Epithelial cell of proximal tubule (primary cell): ENCODE results near the gene MAP7D1. TPM values are rescaled to one million over a fixed set of nuclear protein-coding genes. Genes with fewer than 3 reads are reported as not detected.
A peak's percentile ranks its signal among the peaks of the same experiment; 100 is the strongest.

ENCODE experiments used
- DNase-seq: peaks from one replicate; pipeline ENCODE4 v3.0.0-alpha.2; 2011; ENCODE audit warnings: low read depth
- H3K4me3 ChIP-seq: 2 replicates; pipeline ENCODE4 v1.5.1; 2011; ENCODE audit warnings: low read depth, mild to moderate bottlenecking, low read length
- total RNA-seq: library from RNA; depleted of rRNA; stranded (reverse); fragments of >200 nt; gene quantifications from 2 replicates; pipeline ENCODE4 v1.2.3, GENCODE V29; 2015
- TF ChIP-seq, protein P1 (sequence below): conservative IDR thresholded peaks from 2 replicates; pipeline ENCODE4 v1.5.1; 2012; ENCODE audit warnings: low read depth, mild to moderate bottlenecking, low read length

The MAP7D1 gene
- total RNA-seq: 262 and 280 TPM in 2 replicates

DNA sequence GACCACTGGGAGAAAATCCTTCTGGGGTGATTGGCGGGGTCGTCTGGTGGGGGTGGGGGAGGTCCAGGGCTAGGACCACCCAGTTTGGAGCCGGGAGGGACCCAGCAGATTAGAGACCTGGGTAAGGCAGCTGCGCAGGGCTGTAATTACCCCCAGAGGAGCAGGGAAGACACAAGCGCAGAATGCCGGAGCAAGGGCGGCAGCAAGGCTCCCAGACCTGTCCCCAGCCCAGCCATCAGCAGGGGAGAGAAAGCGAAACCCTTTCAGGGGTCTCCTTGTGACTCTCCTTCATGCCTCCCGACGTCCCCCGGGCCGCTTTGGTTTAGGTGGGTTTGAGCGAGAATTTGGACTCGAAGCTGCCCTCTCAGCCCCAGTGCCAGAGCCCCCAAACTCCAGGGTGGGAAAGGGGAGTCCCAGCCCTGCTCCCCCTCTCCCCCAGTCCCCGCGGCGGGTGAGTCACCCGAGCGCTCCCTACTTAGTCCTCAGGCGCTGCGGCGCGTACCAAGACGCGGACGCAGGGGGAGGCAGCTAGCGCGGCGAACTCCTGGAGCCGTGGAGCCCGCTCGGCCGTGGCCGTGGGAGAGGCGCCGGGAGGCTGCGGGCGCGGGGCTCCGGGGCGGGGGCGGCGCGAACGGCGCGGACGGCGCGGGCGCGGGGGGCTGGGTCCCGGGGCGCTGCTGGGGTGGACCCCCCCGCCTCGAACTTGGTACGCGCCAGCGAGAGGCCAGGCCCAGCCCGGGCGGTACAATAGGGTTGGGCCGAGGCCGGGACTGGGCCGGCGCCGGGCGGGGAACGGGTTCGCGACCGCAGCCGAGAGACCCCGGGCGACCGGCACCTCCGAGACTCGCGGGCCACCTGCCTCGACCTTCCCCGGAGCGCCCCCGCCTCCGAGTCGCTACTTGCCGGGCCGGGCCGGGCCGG lies at the start of gene MAP7D1:
Gene MAP7D1, plus strand, starts transcription at position 753 of the 921 bp plus-strand sequence. CDS start 258 bp downstream, outside the sequence.
- TF ChIP-seq, protein P1, sequence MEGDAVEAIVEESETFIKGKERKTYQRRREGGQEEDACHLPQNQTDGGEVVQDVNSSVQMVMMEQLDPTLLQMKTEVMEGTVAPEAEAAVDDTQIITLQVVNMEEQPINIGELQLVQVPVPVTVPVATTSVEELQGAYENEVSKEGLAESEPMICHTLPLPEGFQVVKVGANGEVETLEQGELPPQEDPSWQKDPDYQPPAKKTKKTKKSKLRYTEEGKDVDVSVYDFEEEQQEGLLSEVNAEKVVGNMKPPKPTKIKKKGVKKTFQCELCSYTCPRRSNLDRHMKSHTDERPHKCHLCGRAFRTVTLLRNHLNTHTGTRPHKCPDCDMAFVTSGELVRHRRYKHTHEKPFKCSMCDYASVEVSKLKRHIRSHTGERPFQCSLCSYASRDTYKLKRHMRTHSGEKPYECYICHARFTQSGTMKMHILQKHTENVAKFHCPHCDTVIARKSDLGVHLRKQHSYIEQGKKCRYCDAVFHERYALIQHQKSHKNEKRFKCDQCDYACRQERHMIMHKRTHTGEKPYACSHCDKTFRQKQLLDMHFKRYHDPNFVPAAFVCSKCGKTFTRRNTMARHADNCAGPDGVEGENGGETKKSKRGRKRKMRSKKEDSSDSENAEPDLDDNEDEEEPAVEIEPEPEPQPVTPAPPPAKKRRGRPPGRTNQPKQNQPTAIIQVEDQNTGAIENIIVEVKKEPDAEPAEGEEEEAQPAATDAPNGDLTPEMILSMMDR: no peak
- H3K4me3 ChIP-seq: peak within 1 kb of the TSS; percentile 85
- no peak for DNase-seq

DNA sequence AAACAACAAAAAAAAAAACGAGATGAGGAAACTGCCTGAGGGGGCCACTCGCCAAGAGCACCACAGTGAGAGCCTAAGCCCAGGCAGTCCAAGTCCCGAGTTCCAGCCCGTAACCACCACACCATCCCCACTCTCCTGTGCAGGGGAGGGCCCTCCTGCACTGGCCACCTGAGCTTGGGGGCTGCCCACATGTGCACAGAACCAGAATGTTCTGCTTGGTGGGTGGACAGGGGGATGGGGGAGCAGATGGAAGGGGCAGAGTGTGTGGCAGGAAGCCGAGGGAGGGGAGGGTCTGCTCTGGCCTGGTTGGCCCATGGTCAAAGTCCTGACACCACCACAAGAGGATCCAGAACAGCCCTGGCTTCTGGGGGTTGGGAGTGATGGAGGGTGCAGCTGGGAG lies 49.7 kb upstream of the MAP7D1 start:
- no peak overlapping the region for H3K4me3 ChIP-seq
- TF ChIP-seq, protein P1: no peak
- DNase-seq: no peak

DNA sequence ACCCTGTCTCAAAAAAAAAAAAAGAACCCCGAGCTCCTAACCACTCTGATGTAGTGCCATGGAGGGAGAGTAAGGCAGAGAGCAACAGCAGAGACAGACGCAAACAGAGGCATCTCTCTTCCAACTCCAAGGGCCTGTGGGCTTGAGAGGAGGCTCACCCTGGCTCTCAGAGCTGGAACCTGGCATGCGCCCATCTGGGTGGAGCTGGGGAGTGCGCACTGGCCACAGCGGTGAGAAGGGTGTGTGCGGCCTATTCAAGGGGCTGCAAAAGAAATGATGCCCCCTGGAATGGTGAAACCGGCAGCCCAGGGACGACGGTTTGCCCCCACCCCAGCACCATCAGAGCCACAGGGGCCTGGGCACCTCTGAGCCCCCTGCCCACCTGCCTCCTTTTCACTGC lies 48.6 kb upstream of the MAP7D1 start:
- TF ChIP-seq, protein P1: no peak
- DNase-seq: no peak
- H3K4me3 ChIP-seq: no peak overlapping the region

DNA sequence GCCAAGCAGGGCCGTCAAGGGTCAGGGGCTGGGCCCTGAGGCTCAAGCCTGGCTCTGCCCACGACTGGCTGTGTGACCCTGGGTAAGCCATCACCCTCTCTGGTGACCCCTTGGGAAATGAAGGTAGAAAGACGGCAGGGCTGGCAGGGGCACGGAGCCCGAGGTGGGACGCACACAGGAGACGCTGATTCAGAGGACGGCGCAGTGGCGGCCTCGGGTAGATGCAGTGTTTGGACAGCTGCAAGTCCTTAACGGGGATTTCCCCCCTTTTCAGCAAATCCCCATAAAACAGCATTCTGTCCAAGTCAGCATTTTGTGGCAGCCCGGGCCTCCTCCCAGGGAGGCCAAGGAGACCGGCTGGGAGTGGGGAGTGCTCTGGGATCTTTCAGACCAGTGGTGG lies 47.6 kb upstream of the MAP7D1 start:
- TF ChIP-seq, protein P1: no peak
- H3K4me3 ChIP-seq: no peak overlapping the region
- no peak for DNase-seq

DNA sequence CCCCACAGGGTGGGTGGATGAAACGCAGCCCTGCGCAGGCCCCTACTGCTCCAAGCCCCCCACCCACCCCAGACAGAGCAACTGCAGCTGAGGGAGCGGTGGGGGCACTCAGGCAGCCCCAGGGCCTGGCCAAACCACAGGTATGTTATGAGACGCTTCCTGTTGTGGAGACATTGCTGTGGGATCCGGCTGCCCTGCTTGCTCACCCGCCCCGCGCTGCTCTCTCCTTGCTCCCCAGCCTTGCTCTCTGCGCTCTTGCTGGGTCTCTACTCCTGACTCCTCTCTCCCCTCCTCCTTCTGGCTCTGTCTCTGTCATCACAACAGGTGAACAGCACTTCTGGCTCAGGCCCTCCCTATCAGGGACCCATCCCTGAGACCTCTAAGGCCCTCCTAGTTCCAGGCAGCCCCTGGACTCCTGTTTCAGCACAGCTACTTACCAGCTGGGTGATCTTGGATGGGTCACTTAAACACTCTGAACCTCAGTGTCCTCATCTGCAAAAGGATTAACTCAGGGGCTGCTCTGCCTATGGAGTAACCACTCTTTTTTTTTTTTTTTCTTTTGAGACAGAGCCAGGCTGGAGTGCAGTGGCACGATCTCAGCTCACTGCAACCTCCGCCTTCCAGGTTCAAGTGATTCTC lies 46.8 kb upstream of the MAP7D1 start:
- DNase-seq: no peak
- TF ChIP-seq, protein P1: no peak
- no peak overlapping the region for H3K4me3 ChIP-seq

GRCh38 chr1:36111151-36111550 lies 44.8 kb upstream of the MAP7D1 start:
- no peak overlapping the region for H3K4me3 ChIP-seq
- DNase-seq: no peak
- TF ChIP-seq, protein P1: no peak

DNA sequence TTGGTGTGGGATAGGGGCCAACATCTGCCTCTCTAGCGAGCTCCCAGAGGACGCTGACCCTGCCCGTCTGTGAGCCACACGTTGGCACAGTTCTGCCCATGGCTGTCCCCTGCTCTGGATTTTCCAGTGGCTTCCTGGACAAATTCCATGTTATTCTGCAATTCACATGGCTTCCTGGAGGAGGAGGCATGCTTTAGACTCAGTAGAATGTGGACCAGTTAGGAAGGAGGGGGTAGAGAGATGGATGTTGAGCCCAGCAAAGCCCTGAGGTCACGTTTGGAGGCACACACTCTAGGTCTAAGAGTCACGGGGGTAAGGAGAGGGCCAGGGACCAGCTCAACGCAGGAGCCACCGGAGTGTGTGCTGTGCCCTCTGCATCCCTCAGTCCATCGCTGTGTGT lies 43.1 kb upstream of the MAP7D1 start:
- no peak for DNase-seq
- TF ChIP-seq, protein P1: no peak
- H3K4me3 ChIP-seq: no peak overlapping the region
